H9 (cell line): ENCODE data around the gene WDR64. TPM values are rescaled to one million over a fixed set of nuclear protein-coding genes. Genes with fewer than 3 reads are reported as not detected.

ENCODE experiments used
- DNase-seq: peaks from one replicate; pipeline ENCODE4 v3.0.0-alpha.2; 2017
- H2AFZ ChIP-seq: one replicate; pipeline ENCODE4 v1.6.1; 2013; ENCODE audit warnings: mild to moderate bottlenecking, low read length, control low read depth, moderate library complexity
- H2AK5ac ChIP-seq: 2 replicates; pipeline ENCODE4 v1.6.1; 2013; ENCODE audit warnings: low read length, control low read depth, mixed read lengths; ENCODE audit not compliant: insufficient read length
- H2BK120ac ChIP-seq: one replicate; pipeline ENCODE4 v1.6.1; 2013; ENCODE audit warnings: low read depth, mild to moderate bottlenecking, low read length, control low read depth, inconsistent platforms; ENCODE audit not compliant: poor library complexity, severe bottlenecking
- H2BK12ac ChIP-seq: 2 replicates; pipeline ENCODE4 v1.6.1; 2013; ENCODE audit warnings: low read length, control low read depth, mixed read lengths, low read depth; ENCODE audit not compliant: insufficient read length
- H2BK15ac ChIP-seq: 2 replicates; pipeline ENCODE4 v1.6.1; 2013; ENCODE audit warnings: low read depth, low read length, control low read depth
- H2BK20ac ChIP-seq: one replicate; pipeline ENCODE4 v1.6.1; 2013; ENCODE audit warnings: low read depth, mild to moderate bottlenecking, low read length, control low read depth, inconsistent platforms; ENCODE audit not compliant: poor library complexity, severe bottlenecking
- H2BK5ac ChIP-seq: 2 replicates; pipeline ENCODE4 v1.6.1; 2013; ENCODE audit warnings: low read length, control low read depth, mixed read lengths; ENCODE audit not compliant: insufficient read length
- H3K14ac ChIP-seq: 2 replicates; pipeline ENCODE4 v1.6.1; 2013; ENCODE audit warnings: low read length, control low read depth; ENCODE audit not compliant: insufficient read depth
- H3K18ac ChIP-seq: 2 replicates; pipeline ENCODE4 v1.6.1; 2013; ENCODE audit warnings: low read depth, mild to moderate bottlenecking, mixed read lengths, low read length, control low read depth; ENCODE audit not compliant: insufficient read length
- H3K23ac ChIP-seq: 2 replicates; pipeline ENCODE4 v1.6.1; 2013; ENCODE audit warnings: low read length, control low read depth, mixed read lengths, low read depth; ENCODE audit not compliant: insufficient read length
- H3K23me2 ChIP-seq: 2 replicates; pipeline ENCODE4 v1.6.1; 2013; ENCODE audit warnings: low read depth, mild to moderate bottlenecking, mixed read lengths, low read length, control low read depth; ENCODE audit not compliant: insufficient read length, poor library complexity, severe bottlenecking
- H3K27ac ChIP-seq: 2 replicates; pipeline ENCODE4 v1.5.1; 2013; ENCODE audit warnings: low read length, control low read depth, mixed read lengths, low read depth; ENCODE audit not compliant: insufficient read length
- H3K27me3 ChIP-seq: 2 replicates; pipeline ENCODE4 v1.6.1; 2013; ENCODE audit warnings: low read length, control low read depth, inconsistent platforms; ENCODE audit not compliant: insufficient read depth
- H3K4ac ChIP-seq: 2 replicates; pipeline ENCODE4 v1.6.1; 2013; ENCODE audit warnings: low read depth, mild to moderate bottlenecking, control low read depth, inconsistent platforms, low read length, moderate library complexity
- H3K4me1 ChIP-seq: 2 replicates; pipeline ENCODE4 v1.6.1; 2013; ENCODE audit warnings: low read length, control low read depth, inconsistent platforms; ENCODE audit not compliant: insufficient read depth
- H3K4me2 ChIP-seq: 2 replicates; pipeline ENCODE4 v1.6.1; 2013; ENCODE audit warnings: low read length, control low read depth, mixed read lengths; ENCODE audit not compliant: insufficient read length, insufficient read depth
- H3K56ac ChIP-seq: 2 replicates; pipeline ENCODE4 v1.6.1; 2013; ENCODE audit warnings: low read depth, mild to moderate bottlenecking, mixed read lengths, low read length, control low read depth; ENCODE audit not compliant: insufficient read length
- H3K79me1 ChIP-seq: 2 replicates; pipeline ENCODE4 v1.6.1; 2013; ENCODE audit warnings: low read depth, mild to moderate bottlenecking, moderate library complexity, low read length, control low read depth, inconsistent platforms; ENCODE audit not compliant: insufficient read depth, poor library complexity, severe bottlenecking
- H3K79me2 ChIP-seq: 2 replicates; pipeline ENCODE4 v1.6.1; 2013; ENCODE audit warnings: low read length, control low read depth, inconsistent platforms; ENCODE audit not compliant: insufficient read depth
- H3K9ac ChIP-seq: 2 replicates; pipeline ENCODE4 v1.6.1; 2013; ENCODE audit warnings: low read length, control low read depth, mixed read lengths; ENCODE audit not compliant: insufficient read length; ENCODE audit errors: extremely low read depth
- H3K9me3 ChIP-seq: one replicate; pipeline ENCODE4 v1.6.1; 2013; ENCODE audit warnings: low read depth, low read length, inconsistent platforms; ENCODE audit not compliant: control insufficient read depth
- H3T11ph ChIP-seq: one replicate; pipeline ENCODE4 v1.6.1; 2013; ENCODE audit warnings: mild to moderate bottlenecking, low read length, control low read depth, inconsistent platforms
- H4K20me1 ChIP-seq: one replicate; pipeline ENCODE4 v1.6.1; 2013; ENCODE audit not compliant: control insufficient read depth, insufficient read length, insufficient read depth
- H4K5ac ChIP-seq: 2 replicates; pipeline ENCODE4 v1.6.1; 2013; ENCODE audit warnings: low read depth, mild to moderate bottlenecking, mixed read lengths, low read length, control low read depth; ENCODE audit not compliant: insufficient read length
- H4K8ac ChIP-seq: replicated peaks from 2 replicates; pipeline ENCODE4 v1.6.1; 2013; ENCODE audit warnings: low read length, control low read depth, mixed read lengths, low read depth; ENCODE audit not compliant: insufficient read length
- H4K91ac ChIP-seq: 2 replicates; pipeline ENCODE4 v1.6.1; 2013; ENCODE audit warnings: low read depth, mild to moderate bottlenecking, moderate library complexity, mixed read lengths, low read length, control low read depth; ENCODE audit not compliant: insufficient read length
- H3K27ac Mint-ChIP-seq, 3 experiments: 2 replicates in 2 of 3; 3 replicates in 1 of 3; pipeline ENCODE4 v1.8.0; 2020 to 2021; ENCODE audit warnings: mixed read lengths in 3 of 3, mild to moderate bottlenecking in 1 of 3, moderate library complexity in 1 of 3
- H3K27me3 Mint-ChIP-seq: 2 replicates; pipeline ENCODE4 v1.8.0; 2021; ENCODE audit warnings: low read depth, mild to moderate bottlenecking, moderate library complexity, mixed read lengths
- H3K36me3 Mint-ChIP-seq, 3 experiments: 2 replicates in 2 of 3; 3 replicates in 1 of 3; pipeline ENCODE4 v1.8.0; 2020 to 2021; ENCODE audit warnings: low read depth in 3 of 3, mixed read lengths in 3 of 3; ENCODE audit not compliant: insufficient read depth in 1 of 3
- H3K4me1 Mint-ChIP-seq, 2 experiments: 2 replicates each; pipeline ENCODE4 v1.8.0; 2020; ENCODE audit warnings: mixed read lengths in 2 of 2
- H3K4me3 Mint-ChIP-seq, 2 experiments: 2 replicates in 1 of 2; 3 replicates in 1 of 2; pipeline ENCODE4 v1.8.0; 2020 to 2021; ENCODE audit warnings: mild to moderate bottlenecking in 2 of 2, mixed read lengths in 2 of 2, moderate library complexity in 1 of 2
- H3K9me3 Mint-ChIP-seq, 2 experiments: 2 replicates in 1 of 2; 3 replicates in 1 of 2; pipeline ENCODE4 v1.8.0; 2020; ENCODE audit warnings: mild to moderate bottlenecking in 2 of 2, mixed read lengths in 2 of 2, moderate library complexity in 1 of 2
- WGBS: extraction: QIAGEN DNeasy Blood & Tissue Kit; methylation state at CpG from one replicate; pipeline ENCODE4 v1.1.7; 2013; ENCODE audit warnings: missing lambda C conversion rate, low lambda C conversion rate, mixed read lengths; ENCODE audit not compliant: insufficient read length; ENCODE audit errors: extremely low coverage; 5-methylcytosine and 5-hydroxymethylcytosine counted together
- total RNA-seq: library from RNA; stranded (reverse); gene quantifications from 2 replicates; pipeline ENCODE4 v1.2.1, GENCODE V29; 2021
- TF ChIP-seq, protein P1 (sequence below): fragments of 200-600 bp; sonication (generic); conservative IDR thresholded peaks from 3 replicates; pipeline ENCODE4 v1.8.0; 2021; ENCODE audit warnings: antibody characterized with exemption, mild to moderate bottlenecking

WDR64 gene
- total RNA-seq, 1 experiment from 2014 or later, result not detected

DNA sequence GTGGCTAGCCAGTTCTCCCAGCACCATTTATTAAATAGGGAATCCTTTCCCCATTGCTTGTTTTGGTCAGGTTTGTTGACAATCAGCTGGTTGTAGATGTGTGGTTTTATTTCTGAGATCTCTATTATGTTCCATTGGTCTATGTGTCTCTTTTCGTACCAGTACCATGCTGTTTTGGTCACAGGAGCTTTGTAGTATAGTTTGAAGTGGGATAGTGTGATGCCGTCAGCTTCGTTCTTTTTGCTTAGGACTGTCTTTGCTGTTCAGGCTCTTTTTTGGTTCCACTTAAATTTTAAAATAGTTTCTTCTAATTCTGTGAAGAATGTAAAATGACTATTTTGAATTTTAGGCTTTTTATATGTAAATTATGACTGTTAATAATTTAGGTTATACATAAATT lies 68.9 kb downstream of the WDR64 start:
- no CpG with 5 or more reads among the region's 3 CpGs for WGBS
- no peak overlapping the region for H3K27ac Mint-ChIP-seq

More for the DNA sequence above, 68.9 kb downstream of the WDR64 start:
- Histone ChIP-seq H4K5ac (no peak overlapping the region), H3K4me2 (no peak overlapping the region), H3K9me3 (no peaks in the 10 kb centered on the region), H2BK20ac (no peak overlapping the region), H3K23ac (no peak overlapping the region), H3K18ac (no peak overlapping the region), H3K4ac (no peak overlapping the region), H2BK5ac (no peak overlapping the region), H3K23me2 (no peaks in the 10 kb centered on the region), H3K4me1 (no peaks in the 10 kb centered on the region), H3K27me3 (no peaks in the 10 kb centered on the region), H3K27ac (no peak overlapping the region), H3T11ph (no peak overlapping the region), H2BK15ac (no peak overlapping the region), H4K20me1 (no peaks in the 10 kb centered on the region), H3K14ac (no peak overlapping the region), H2BK120ac (no peak overlapping the region), H4K8ac (no peak overlapping the region), H3K9ac (no peak overlapping the region), H3K56ac (no peak overlapping the region), H3K79me2 (no peaks in the 10 kb centered on the region), H2AFZ (no peak overlapping the region), H4K91ac (no peak overlapping the region), H2BK12ac (no peak overlapping the region), H2AK5ac (no peak overlapping the region), H3K79me1 (no peaks in the 10 kb centered on the region)
- Mint-ChIP-seq H3K9me3 (no peaks in the 10 kb centered on the region; a peak in 1 of 5 replicates), H3K4me1 (no peaks in the 10 kb centered on the region), H3K27me3 (no peaks in the 10 kb centered on the region; the same call in 1 of the 2 replicates), H3K4me3 (no peak overlapping the region), H3K36me3 (no peaks in the 10 kb centered on the region)
- TF ChIP-seq, protein P1, sequence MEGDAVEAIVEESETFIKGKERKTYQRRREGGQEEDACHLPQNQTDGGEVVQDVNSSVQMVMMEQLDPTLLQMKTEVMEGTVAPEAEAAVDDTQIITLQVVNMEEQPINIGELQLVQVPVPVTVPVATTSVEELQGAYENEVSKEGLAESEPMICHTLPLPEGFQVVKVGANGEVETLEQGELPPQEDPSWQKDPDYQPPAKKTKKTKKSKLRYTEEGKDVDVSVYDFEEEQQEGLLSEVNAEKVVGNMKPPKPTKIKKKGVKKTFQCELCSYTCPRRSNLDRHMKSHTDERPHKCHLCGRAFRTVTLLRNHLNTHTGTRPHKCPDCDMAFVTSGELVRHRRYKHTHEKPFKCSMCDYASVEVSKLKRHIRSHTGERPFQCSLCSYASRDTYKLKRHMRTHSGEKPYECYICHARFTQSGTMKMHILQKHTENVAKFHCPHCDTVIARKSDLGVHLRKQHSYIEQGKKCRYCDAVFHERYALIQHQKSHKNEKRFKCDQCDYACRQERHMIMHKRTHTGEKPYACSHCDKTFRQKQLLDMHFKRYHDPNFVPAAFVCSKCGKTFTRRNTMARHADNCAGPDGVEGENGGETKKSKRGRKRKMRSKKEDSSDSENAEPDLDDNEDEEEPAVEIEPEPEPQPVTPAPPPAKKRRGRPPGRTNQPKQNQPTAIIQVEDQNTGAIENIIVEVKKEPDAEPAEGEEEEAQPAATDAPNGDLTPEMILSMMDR, result no peak
- no peak for DNase-seq
